Activated effector memory CD4-positive, alpha-beta T cell treated with anti-CD3 and anti-CD28 coated beads, Interleukin-2, amount 50 U/mL, for 16 hours (primary cell): ENCODE measurements around the gene SRGAP2.
"Not testable (repeated sequence)": the region's sequence is repeated elsewhere in the genome, so short reads cannot be mapped to it uniquely, and the experiment has no call there.

Experiments used
- DNase-seq: peaks from one replicate; pipeline ENCODE4 v3.0.0-alpha.2; 2020

Gene SRGAP2

GRCh38 chr1:206252680-206253335 lies 49.5 kb downstream of the SRGAP2 start:
- not testable (repeated sequence) for DNase-seq
